ENCODE measurements around the gene SCFD1. TPM values are rescaled to one million over a fixed set of nuclear protein-coding genes. Genes with fewer than 3 reads are reported as not detected.

The SCFD1 gene
- total RNA-seq, 1 experiment from 2014 or later: 50.5 TPM

DNA sequence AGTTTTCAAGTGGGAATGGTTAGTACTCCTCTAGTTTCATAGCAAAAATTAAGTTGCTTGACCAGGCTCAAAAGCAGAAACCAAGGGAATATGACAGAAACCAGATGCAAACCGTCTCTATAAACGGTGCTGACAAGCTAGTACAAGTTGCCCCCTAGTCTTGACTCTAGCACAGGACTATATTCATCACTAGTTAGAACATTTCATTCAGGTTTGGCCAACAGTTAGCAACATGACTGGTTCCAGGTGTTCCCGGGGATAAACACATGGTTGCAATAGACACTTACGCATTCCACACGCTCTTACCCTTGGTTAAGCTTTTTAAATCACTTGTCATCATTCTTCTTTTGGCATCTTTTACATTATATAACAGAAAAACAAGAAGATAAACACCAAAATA is 103.6 kb downstream of the SCFD1 start:
- Mint-ChIP-seq H3K4me3 (ENCODE audit: low read depth, unreplicated experiment) (no peak overlapping the region), H3K4me1 (ENCODE audit: low read depth, unreplicated experiment) (no peaks in the 10 kb centered on the region), H3K36me3 (ENCODE audit: insufficient read depth, unreplicated experiment) (peaks cover 6% of the 10 kb centered on the region), H3K27me3 (ENCODE audit: unreplicated experiment) (no peaks in the 10 kb centered on the region), H3K9me3 (ENCODE audit: low read depth, unreplicated experiment) (no peaks in the 10 kb centered on the region), H3K27ac (ENCODE audit: unreplicated experiment) (no peak overlapping the region)
- CTCF ChIA-PET: no interaction called here
- TF ChIP-seq, protein P1, sequence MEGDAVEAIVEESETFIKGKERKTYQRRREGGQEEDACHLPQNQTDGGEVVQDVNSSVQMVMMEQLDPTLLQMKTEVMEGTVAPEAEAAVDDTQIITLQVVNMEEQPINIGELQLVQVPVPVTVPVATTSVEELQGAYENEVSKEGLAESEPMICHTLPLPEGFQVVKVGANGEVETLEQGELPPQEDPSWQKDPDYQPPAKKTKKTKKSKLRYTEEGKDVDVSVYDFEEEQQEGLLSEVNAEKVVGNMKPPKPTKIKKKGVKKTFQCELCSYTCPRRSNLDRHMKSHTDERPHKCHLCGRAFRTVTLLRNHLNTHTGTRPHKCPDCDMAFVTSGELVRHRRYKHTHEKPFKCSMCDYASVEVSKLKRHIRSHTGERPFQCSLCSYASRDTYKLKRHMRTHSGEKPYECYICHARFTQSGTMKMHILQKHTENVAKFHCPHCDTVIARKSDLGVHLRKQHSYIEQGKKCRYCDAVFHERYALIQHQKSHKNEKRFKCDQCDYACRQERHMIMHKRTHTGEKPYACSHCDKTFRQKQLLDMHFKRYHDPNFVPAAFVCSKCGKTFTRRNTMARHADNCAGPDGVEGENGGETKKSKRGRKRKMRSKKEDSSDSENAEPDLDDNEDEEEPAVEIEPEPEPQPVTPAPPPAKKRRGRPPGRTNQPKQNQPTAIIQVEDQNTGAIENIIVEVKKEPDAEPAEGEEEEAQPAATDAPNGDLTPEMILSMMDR (IDR thresholded peaks at IDR 0.05; ENCODE audit: unreplicated experiment): no peak
- intact Hi-C loops (cut with micrococcal nuclease; ENCODE audit: unreplicated experiment): no loop called here
- BruUV-seq (replicated peaks): no TSS peak
- no peak for DNase-seq

DNA sequence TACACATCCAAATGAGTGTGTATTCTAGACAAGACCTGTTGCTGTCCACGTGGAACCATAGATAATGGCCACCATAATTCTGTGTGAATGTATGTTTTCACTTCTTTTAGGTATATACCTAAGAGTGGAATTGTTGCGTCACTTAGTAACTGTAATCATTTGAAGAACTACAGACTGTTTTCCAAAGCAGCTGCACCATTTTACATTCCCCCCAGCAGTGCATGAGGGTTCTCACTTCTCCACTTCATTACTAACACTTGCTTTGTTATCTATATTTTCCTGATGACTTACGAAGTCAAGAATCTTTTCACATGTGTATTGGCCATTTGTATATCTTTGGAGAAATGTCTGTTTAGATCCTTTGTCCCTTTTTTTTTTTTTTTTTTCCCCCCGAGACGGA is 106.4 kb downstream of the SCFD1 start:
- TF ChIP-seq, protein P1 (IDR thresholded peaks at IDR 0.05; ENCODE audit: unreplicated experiment): no peak
- no TSS peak for BruUV-seq (replicated peaks)

GRCh38 chr14:30737916-30738315 is 115.8 kb downstream of the SCFD1 start:
- intact Hi-C loops (cut with micrococcal nuclease; ENCODE audit: unreplicated experiment): no loop called here

More for the DNA sequence above, 106.4 kb downstream of the SCFD1 start:
- Mint-ChIP-seq H3K9me3 (ENCODE audit: low read depth, unreplicated experiment) (no peaks in the 10 kb centered on the region), H3K4me3 (ENCODE audit: low read depth, unreplicated experiment) (no peak overlapping the region), H3K4me1 (ENCODE audit: low read depth, unreplicated experiment) (no peaks in the 10 kb centered on the region), H3K36me3 (ENCODE audit: insufficient read depth, unreplicated experiment) (peaks cover 6% of the 10 kb centered on the region), H3K27ac (ENCODE audit: unreplicated experiment) (no peak overlapping the region), H3K27me3 (ENCODE audit: unreplicated experiment) (no peaks in the 10 kb centered on the region)
- CTCF ChIA-PET: no interaction called here
- intact Hi-C loops (cut with micrococcal nuclease; ENCODE audit: unreplicated experiment): no loop called here
- DNase-seq: no peak

GRCh38 chr14:30738978-30739377 is 116.9 kb downstream of the SCFD1 start:
- Mint-ChIP-seq H3K4me1 (ENCODE audit: low read depth, unreplicated experiment) (no peaks in the 10 kb centered on the region), H3K27me3 (ENCODE audit: unreplicated experiment) (no peaks in the 10 kb centered on the region), H3K9me3 (ENCODE audit: low read depth, unreplicated experiment) (no peaks in the 10 kb centered on the region), H3K4me3 (ENCODE audit: low read depth, unreplicated experiment) (no peak overlapping the region), H3K27ac (ENCODE audit: unreplicated experiment) (no peak overlapping the region), H3K36me3 (ENCODE audit: insufficient read depth, unreplicated experiment) (peaks cover 4% of the 10 kb centered on the region)
- no peak for DNase-seq
- CTCF ChIA-PET: interaction anchor here (0.6 kb wide), 1 partner anchor 90 kb away, joined by 3 read pairs; no protein-coding TSS in a partner anchor
- BruUV-seq (replicated peaks): no TSS peak
- intact Hi-C loops (cut with micrococcal nuclease; ENCODE audit: unreplicated experiment): no loop called here
- TF ChIP-seq, protein P1 (IDR thresholded peaks at IDR 0.05; ENCODE audit: unreplicated experiment): no peak

More at GRCh38 chr14:30737916-30738315, 115.8 kb downstream of the SCFD1 start:
- H3K9me3 Mint-ChIP-seq (ENCODE audit: low read depth, unreplicated experiment): no peaks in the 10 kb centered on the region
- CTCF ChIA-PET: no interaction called here
- no peak overlapping the region for H3K27ac Mint-ChIP-seq (ENCODE audit: unreplicated experiment)
- DNase-seq: no peak
- TF ChIP-seq, protein P1 (IDR thresholded peaks at IDR 0.05; ENCODE audit: unreplicated experiment): no peak
- H3K4me3 Mint-ChIP-seq (ENCODE audit: low read depth, unreplicated experiment): no peak overlapping the region
- no peaks in the 10 kb centered on the region for H3K27me3 Mint-ChIP-seq (ENCODE audit: unreplicated experiment)
- H3K36me3 Mint-ChIP-seq (ENCODE audit: insufficient read depth, unreplicated experiment): peaks cover 4% of the 10 kb centered on the region
- no peaks in the 10 kb centered on the region for H3K4me1 Mint-ChIP-seq (ENCODE audit: low read depth, unreplicated experiment)
- no TSS peak for BruUV-seq (replicated peaks)
